ENCODE data around the gene BRF1.

BRF1 gene

GRCh38 chr14:105200641-105201040 is 100.2 kb downstream of the BRF1 start:
- H3K4me1 ChIP-seq (ENCODE audit: control insufficient read depth, insufficient read depth, low read length): peaks cover 11% of the 10 kb centered on the region
- H3K4me3 ChIP-seq (ENCODE audit: low read length): no peak overlapping the region
- H3K9me3 ChIP-seq (replicated peaks; ENCODE audit: low read length): no peaks in the 10 kb centered on the region
- H3K27me3 ChIP-seq (ENCODE audit: control insufficient read depth, insufficient read depth, low read length): peaks cover 31% of the 10 kb centered on the region
- H3K36me3 ChIP-seq (ENCODE audit: insufficient read depth, low read length): no peaks in the 10 kb centered on the region
- H3K9ac ChIP-seq (ENCODE audit: low read depth, low read length): no peak overlapping the region
- H3K4me2 ChIP-seq (ENCODE audit: low read length): no peak overlapping the region

GRCh38 chr14:105200074-105200473 is 100.7 kb downstream of the BRF1 start:
- peaks cover 34% of the 10 kb centered on the region for H3K27me3 ChIP-seq (ENCODE audit: control insufficient read depth, insufficient read depth, low read length)
- H3K36me3 ChIP-seq (ENCODE audit: insufficient read depth, low read length): no peaks in the 10 kb centered on the region
- H3K4me3 ChIP-seq (ENCODE audit: low read length): no peak overlapping the region
- H3K4me1 ChIP-seq (ENCODE audit: control insufficient read depth, insufficient read depth, low read length): peaks cover 11% of the 10 kb centered on the region
- no peak overlapping the region for H3K4me2 ChIP-seq (ENCODE audit: low read length)
- H3K9ac ChIP-seq (ENCODE audit: low read depth, low read length): no peak overlapping the region
- no peaks in the 10 kb centered on the region for H3K9me3 ChIP-seq (replicated peaks; ENCODE audit: low read length)

- H3K9me3 ChIP-seq (replicated peaks; ENCODE audit: low read length): no peaks in the 10 kb centered on the region
- peaks cover 4% of the 10 kb centered on the region for H3K4me1 ChIP-seq (ENCODE audit: control insufficient read depth, insufficient read depth, low read length)
- H3K27me3 ChIP-seq (ENCODE audit: control insufficient read depth, insufficient read depth, low read length): peaks cover 42% of the 10 kb centered on the region
- no peak overlapping the region for H3K9ac ChIP-seq (ENCODE audit: low read depth, low read length)
- no peak overlapping the region for H3K4me2 ChIP-seq (ENCODE audit: low read length)
- H3K36me3 ChIP-seq (ENCODE audit: insufficient read depth, low read length): no peaks in the 10 kb centered on the region
- no peak overlapping the region for H3K4me3 ChIP-seq (ENCODE audit: low read length)
These were observed 101.7 kb downstream of the BRF1 start for GRCh38 chr14:105199093-105199492.

- H3K27me3 ChIP-seq (ENCODE audit: control insufficient read depth, insufficient read depth, low read length): peaks cover 46% of the 10 kb centered on the region
These were observed 102.2 kb downstream of the BRF1 start for GRCh38 chr14:105198588-105198987.

GRCh38 chr14:105197211-105197641 is 103.6 kb downstream of the BRF1 start:
- H3K4me2 ChIP-seq (ENCODE audit: low read length): no peak overlapping the region
- peaks cover 46% of the 10 kb centered on the region for H3K27me3 ChIP-seq (ENCODE audit: control insufficient read depth, insufficient read depth, low read length)
- no peak overlapping the region for H3K4me3 ChIP-seq (ENCODE audit: low read length)
- no peak overlapping the region for H3K9ac ChIP-seq (ENCODE audit: low read depth, low read length)
- peaks cover 4% of the 10 kb centered on the region for H3K4me1 ChIP-seq (ENCODE audit: control insufficient read depth, insufficient read depth, low read length)
- H3K36me3 ChIP-seq (ENCODE audit: insufficient read depth, low read length): no peaks in the 10 kb centered on the region
- H3K9me3 ChIP-seq (replicated peaks; ENCODE audit: low read length): no peaks in the 10 kb centered on the region

More at GRCh38 chr14:105198588-105198987, 102.2 kb downstream of the BRF1 start:
- Histone ChIP-seq H3K9ac (ENCODE audit: low read depth, low read length) (no peak overlapping the region), H3K4me2 (ENCODE audit: low read length) (no peak overlapping the region), H3K4me1 (ENCODE audit: control insufficient read depth, insufficient read depth, low read length) (peaks cover 4% of the 10 kb centered on the region), H3K36me3 (ENCODE audit: insufficient read depth, low read length) (no peaks in the 10 kb centered on the region), H3K9me3 (replicated peaks; ENCODE audit: low read length) (no peaks in the 10 kb centered on the region), H3K4me3 (ENCODE audit: low read length) (no peak overlapping the region)

GRCh38 chr14:105196265-105196960 is 104.4 kb downstream of the BRF1 start:
- Histone ChIP-seq H3K36me3 (ENCODE audit: insufficient read depth, low read length) (no peaks in the 10 kb centered on the region), H3K9ac (ENCODE audit: low read depth, low read length) (no peak overlapping the region), H3K27me3 (ENCODE audit: control insufficient read depth, insufficient read depth, low read length) (peaks cover 46% of the 10 kb centered on the region), H3K4me2 (ENCODE audit: low read length) (no peak overlapping the region), H3K4me1 (ENCODE audit: control insufficient read depth, insufficient read depth, low read length) (peaks cover 4% of the 10 kb centered on the region), H3K4me3 (ENCODE audit: low read length) (no peak overlapping the region), H3K9me3 (replicated peaks; ENCODE audit: low read length) (no peaks in the 10 kb centered on the region)

GRCh38 chr14:105195522-105196264 is 105.1 kb downstream of the BRF1 start:
- Histone ChIP-seq H3K36me3 (ENCODE audit: insufficient read depth, low read length) (no peaks in the 10 kb centered on the region), H3K4me3 (ENCODE audit: low read length) (no peak overlapping the region), H3K9me3 (replicated peaks; ENCODE audit: low read length) (no peaks in the 10 kb centered on the region), H3K4me1 (ENCODE audit: control insufficient read depth, insufficient read depth, low read length) (peaks cover 4% of the 10 kb centered on the region), H3K27me3 (ENCODE audit: control insufficient read depth, insufficient read depth, low read length) (peaks cover 45% of the 10 kb centered on the region), H3K4me2 (ENCODE audit: low read length) (no peak overlapping the region), H3K9ac (ENCODE audit: low read depth, low read length) (no peak overlapping the region)

- H3K9me3 ChIP-seq (replicated peaks; ENCODE audit: low read length): no peaks in the 10 kb centered on the region
- no peaks in the 10 kb centered on the region for H3K36me3 ChIP-seq (ENCODE audit: insufficient read depth, low read length)
- no peak overlapping the region for H3K9ac ChIP-seq (ENCODE audit: low read depth, low read length)
- peaks cover 39% of the 10 kb centered on the region for H3K27me3 ChIP-seq (ENCODE audit: control insufficient read depth, insufficient read depth, low read length)
- peaks cover 4% of the 10 kb centered on the region for H3K4me1 ChIP-seq (ENCODE audit: control insufficient read depth, insufficient read depth, low read length)
- no peak overlapping the region for H3K4me2 ChIP-seq (ENCODE audit: low read length)
- no peak overlapping the region for H3K4me3 ChIP-seq (ENCODE audit: low read length)
These were observed 105.8 kb downstream of the BRF1 start for GRCh38 chr14:105195051-105195450.

- H3K27me3 ChIP-seq (ENCODE audit: control insufficient read depth, insufficient read depth, low read length): peaks cover 38% of the 10 kb centered on the region
- H3K36me3 ChIP-seq (ENCODE audit: insufficient read depth, low read length): no peaks in the 10 kb centered on the region
- no peak overlapping the region for H3K9ac ChIP-seq (ENCODE audit: low read depth, low read length)
- no peak overlapping the region for H3K4me2 ChIP-seq (ENCODE audit: low read length)
- H3K4me3 ChIP-seq (ENCODE audit: low read length): no peak overlapping the region
- H3K4me1 ChIP-seq (ENCODE audit: control insufficient read depth, insufficient read depth, low read length): peaks cover 4% of the 10 kb centered on the region
- no peaks in the 10 kb centered on the region for H3K9me3 ChIP-seq (replicated peaks; ENCODE audit: low read length)
These were observed 106.7 kb downstream of the BRF1 start for GRCh38 chr14:105193916-105194782.

- H3K36me3 ChIP-seq (ENCODE audit: insufficient read depth, low read length): no peaks in the 10 kb centered on the region
- H3K4me2 ChIP-seq (ENCODE audit: low read length): no peak overlapping the region
- no peak overlapping the region for H3K9ac ChIP-seq (ENCODE audit: low read depth, low read length)
- H3K4me1 ChIP-seq (ENCODE audit: control insufficient read depth, insufficient read depth, low read length): no peaks in the 10 kb centered on the region
- H3K4me3 ChIP-seq (ENCODE audit: low read length): no peak overlapping the region
- peaks cover 1% of the 10 kb centered on the region for H3K9me3 ChIP-seq (replicated peaks; ENCODE audit: low read length)
- H3K27me3 ChIP-seq (ENCODE audit: control insufficient read depth, insufficient read depth, low read length): peaks cover 36% of the 10 kb centered on the region
These were observed 107.7 kb downstream of the BRF1 start for GRCh38 chr14:105192866-105193731.
